SK-N-SH treated with all-trans-retinoic acid at 6 μM for 48 hours (cell line): Measurements from ENCODE around the gene FRMD4A.

Experiments
- ATAC-seq: fragments of 200-7000 bp; cut with Tn5 transposase; 3 replicates; pipeline ENCODE4 v1.9.1; 2020; ENCODE audit warnings: mild to moderate bottlenecking, moderate library complexity
- ARNTL ChIP-seq: fragments of 450-650 bp; formaldehyde crosslinking; IDR thresholded peaks from 2 replicates; pipeline ENCODE4 v1.5.0; 2020; ENCODE audit warnings: low read depth, mild to moderate bottlenecking, moderate library complexity, borderline replicate concordance
- BACH2 ChIP-seq: fragments of 250-450 bp; sonication (Bioruptor Pico); IDR thresholded peaks from 2 replicates; pipeline ENCODE4 v1.9.0; 2021; ENCODE audit warnings: mild to moderate bottlenecking, borderline replicate concordance
- CREB5 ChIP-seq: fragments of 250-450 bp; sonication (Bioruptor Pico); IDR thresholded peaks from 2 replicates; pipeline ENCODE4 v1.5.1; 2020; ENCODE audit warnings: low read depth, mild to moderate bottlenecking, moderate library complexity
- CSDC2 ChIP-seq: fragments of 250-450 bp; sonication (Bioruptor Pico); IDR thresholded peaks from 2 replicates; pipeline ENCODE4 v1.5.0; 2020; ENCODE audit warnings: mild to moderate bottlenecking, moderate library complexity
- ESRRG ChIP-seq: fragments of 250-450 bp; sonication (Bioruptor Pico); IDR thresholded peaks from 2 replicates; pipeline ENCODE4 v1.6.1; 2021; ENCODE audit warnings: mild to moderate bottlenecking
- GLIS3 ChIP-seq: fragments of 250-450 bp; sonication (Bioruptor Pico); IDR thresholded peaks from 2 replicates; pipeline ENCODE4 v1.5.0; 2020; ENCODE audit warnings: mild to moderate bottlenecking, moderate library complexity
- ISL1 ChIP-seq: fragments of 250-450 bp; sonication (Bioruptor Pico); IDR thresholded peaks from 2 replicates; pipeline ENCODE4 v2.1.2; 2022; ENCODE audit warnings: mild to moderate bottlenecking, moderate library complexity
- OSR1 ChIP-seq: fragments of 250-450 bp; sonication (Bioruptor Pico); IDR thresholded peaks from 2 replicates; pipeline ENCODE4 v1.8.0; 2022; ENCODE audit warnings: moderate library complexity, mild to moderate bottlenecking, inconsistent platforms
- PATZ1 ChIP-seq: fragments of 250-450 bp; sonication (Bioruptor Pico); IDR thresholded peaks from 2 replicates; pipeline ENCODE4 v1.8.0; 2020; ENCODE audit warnings: mild to moderate bottlenecking, moderate library complexity, borderline replicate concordance
- POU6F1 ChIP-seq: fragments of 250-450 bp; sonication (Bioruptor Pico); IDR thresholded peaks from 2 replicates; pipeline ENCODE4 v1.8.0; 2021; ENCODE audit warnings: low read depth, mild to moderate bottlenecking, moderate library complexity, borderline replicate concordance
- RARB ChIP-seq: fragments of 250-450 bp; sonication (Bioruptor Pico); IDR thresholded peaks from 2 replicates; pipeline ENCODE4 v1.8.0; 2021; ENCODE audit warnings: mild to moderate bottlenecking, moderate library complexity
- SNAI2 ChIP-seq: fragments of 250-450 bp; sonication (Bioruptor Pico); IDR thresholded peaks from 2 replicates; pipeline ENCODE4 v1.5.0; 2020; ENCODE audit warnings: mild to moderate bottlenecking, moderate library complexity
- TCF4 ChIP-seq: fragments of 250-450 bp; sonication (Bioruptor Pico); IDR thresholded peaks from 2 replicates; pipeline ENCODE4 v1.8.0; 2021; ENCODE audit warnings: mild to moderate bottlenecking, moderate library complexity, borderline replicate concordance
- TOX ChIP-seq: fragments of 250-450 bp; sonication (Bioruptor Pico); IDR thresholded peaks from 2 replicates; pipeline ENCODE4 v1.8.0; 2021; ENCODE audit warnings: mild to moderate bottlenecking, moderate library complexity, borderline replicate concordance
- ZFP30 ChIP-seq: fragments of 450-650 bp; formaldehyde crosslinking; IDR thresholded peaks from 2 replicates; pipeline ENCODE4 v1.5.0; 2022; ENCODE audit warnings: mild to moderate bottlenecking, moderate library complexity
- ZNF565 ChIP-seq: fragments of 450-650 bp; formaldehyde crosslinking; conservative IDR thresholded peaks from 2 replicates; pipeline ENCODE4 v1.5.0; 2020; ENCODE audit warnings: low read depth, mild to moderate bottlenecking, moderate library complexity
- ZNF70 ChIP-seq: fragments of 450-650 bp; formaldehyde crosslinking; IDR thresholded peaks from 2 replicates; pipeline ENCODE4 v1.5.0; 2020; ENCODE audit warnings: mild to moderate bottlenecking, moderate library complexity
- ZNF8 ChIP-seq: fragments of 450-650 bp; formaldehyde crosslinking; IDR thresholded peaks from 2 replicates; pipeline ENCODE4 v1.5.0; 2020; ENCODE audit warnings: mild to moderate bottlenecking, moderate library complexity
- TF ChIP-seq, protein P1 (sequence below): fragments of 250-450 bp; sonication (Bioruptor Pico); IDR thresholded peaks from 2 replicates; pipeline ENCODE4 v1.5.0; 2020; ENCODE audit warnings: mild to moderate bottlenecking, moderate library complexity

The FRMD4A gene

GRCh38 chr10:13725594-13725993 is 605.1 kb downstream of the FRMD4A start:
- no peak for ATAC-seq
- TF ChIP-seq BACH2 (no peak), ZNF70 (CRISPR knock-in tag) (no peak), SNAI2 (CRISPR knock-in tag) (no peak), ZNF565 (no peak), ZNF8 (CRISPR knock-in tag) (no peak), GLIS3 (CRISPR knock-in tag) (no peak), ESRRG (CRISPR knock-in tag) (no peak)

GRCh38 chr10:13724484-13724883 is 606.2 kb downstream of the FRMD4A start:
- TF ChIP-seq CSDC2: no peak
- TF ChIP-seq, protein P1, sequence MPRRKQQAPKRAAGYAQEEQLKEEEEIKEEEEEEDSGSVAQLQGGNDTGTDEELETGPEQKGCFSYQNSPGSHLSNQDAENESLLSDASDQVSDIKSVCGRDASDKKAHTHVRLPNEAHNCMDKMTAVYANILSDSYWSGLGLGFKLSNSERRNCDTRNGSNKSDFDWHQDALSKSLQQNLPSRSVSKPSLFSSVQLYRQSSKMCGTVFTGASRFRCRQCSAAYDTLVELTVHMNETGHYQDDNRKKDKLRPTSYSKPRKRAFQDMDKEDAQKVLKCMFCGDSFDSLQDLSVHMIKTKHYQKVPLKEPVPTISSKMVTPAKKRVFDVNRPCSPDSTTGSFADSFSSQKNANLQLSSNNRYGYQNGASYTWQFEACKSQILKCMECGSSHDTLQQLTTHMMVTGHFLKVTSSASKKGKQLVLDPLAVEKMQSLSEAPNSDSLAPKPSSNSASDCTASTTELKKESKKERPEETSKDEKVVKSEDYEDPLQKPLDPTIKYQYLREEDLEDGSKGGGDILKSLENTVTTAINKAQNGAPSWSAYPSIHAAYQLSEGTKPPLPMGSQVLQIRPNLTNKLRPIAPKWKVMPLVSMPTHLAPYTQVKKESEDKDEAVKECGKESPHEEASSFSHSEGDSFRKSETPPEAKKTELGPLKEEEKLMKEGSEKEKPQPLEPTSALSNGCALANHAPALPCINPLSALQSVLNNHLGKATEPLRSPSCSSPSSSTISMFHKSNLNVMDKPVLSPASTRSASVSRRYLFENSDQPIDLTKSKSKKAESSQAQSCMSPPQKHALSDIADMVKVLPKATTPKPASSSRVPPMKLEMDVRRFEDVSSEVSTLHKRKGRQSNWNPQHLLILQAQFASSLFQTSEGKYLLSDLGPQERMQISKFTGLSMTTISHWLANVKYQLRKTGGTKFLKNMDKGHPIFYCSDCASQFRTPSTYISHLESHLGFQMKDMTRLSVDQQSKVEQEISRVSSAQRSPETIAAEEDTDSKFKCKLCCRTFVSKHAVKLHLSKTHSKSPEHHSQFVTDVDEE: no peak
- no peak for TF ChIP-seq ZNF70 (CRISPR knock-in tag)
- TF ChIP-seq ZFP30: no peak
- TF ChIP-seq CREB5 (CRISPR knock-in tag): no peak
- no peak for TF ChIP-seq BACH2
- TF ChIP-seq TOX (CRISPR knock-in tag): no peak
- no peak for TF ChIP-seq OSR1
- TF ChIP-seq RARB (CRISPR knock-in tag): no peak
- TF ChIP-seq TCF4 (CRISPR knock-in tag): no peak
- no peak for TF ChIP-seq ISL1 (CRISPR knock-in tag)
- no peak for TF ChIP-seq ARNTL (CRISPR knock-in tag)
- TF ChIP-seq PATZ1: no peak
- no peak for TF ChIP-seq ZNF565
- TF ChIP-seq POU6F1 (CRISPR knock-in tag): no peak
- ATAC-seq: no peak; the same call in 2 of the 3 replicates

DNA sequence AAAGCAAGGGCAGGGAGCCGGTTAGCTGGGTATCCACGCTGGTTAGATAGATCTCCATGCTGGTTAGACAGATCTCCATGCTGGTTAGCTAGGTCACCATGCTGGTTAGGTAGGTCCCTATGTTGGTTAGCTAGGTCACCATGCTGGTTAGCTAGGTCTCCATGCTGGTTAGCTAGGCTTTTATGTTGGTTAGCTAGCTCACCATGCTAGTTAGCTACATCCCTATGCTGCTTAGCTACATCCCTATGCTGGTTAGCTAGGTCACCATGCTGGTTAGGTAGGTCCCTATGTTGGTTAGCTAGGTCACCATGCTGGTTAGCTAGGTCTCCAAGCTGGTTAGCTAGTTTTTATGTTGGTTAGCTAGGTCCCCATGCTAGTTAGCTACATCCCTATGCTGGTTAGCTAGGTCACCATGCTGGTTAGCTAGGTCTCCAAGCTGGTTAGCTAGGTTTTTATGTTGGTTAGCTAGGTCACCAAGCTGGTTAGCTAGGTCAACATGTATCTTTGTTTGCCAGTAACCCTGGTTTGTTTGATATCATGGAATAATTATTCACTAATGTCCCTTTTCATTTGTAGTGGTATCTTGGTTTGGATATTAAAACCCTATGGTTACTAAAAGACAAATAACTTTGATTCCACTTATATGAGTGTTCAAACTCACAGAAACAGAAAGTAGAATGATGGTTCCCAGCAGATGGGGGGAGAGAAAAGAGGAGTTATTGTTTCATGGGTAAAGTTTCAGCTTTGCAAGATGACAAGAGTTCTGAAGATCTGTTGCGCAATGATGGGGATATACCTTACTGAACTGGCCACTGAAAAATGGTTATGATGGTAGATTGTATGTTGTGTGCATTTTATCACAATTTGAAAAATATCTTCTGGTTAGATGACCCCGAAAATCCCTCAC is 607.7 kb downstream of the FRMD4A start:
- TF ChIP-seq SNAI2 (CRISPR knock-in tag) (no peak), TOX (CRISPR knock-in tag) (no peak), ZNF565 (no peak), OSR1 (no peak), CREB5 (CRISPR knock-in tag) (no peak), ISL1 (CRISPR knock-in tag) (no peak), CSDC2 (no peak), ZFP30 (no peak), GLIS3 (CRISPR knock-in tag) (no peak), POU6F1 (CRISPR knock-in tag) (no peak)
- TF ChIP-seq, protein P1: no peak
- no peak for ATAC-seq
